Lung microvascular endothelial cell (primary cell): Measurements from ENCODE around the gene VIL1. TPM values are rescaled to one million over a fixed set of nuclear protein-coding genes. Genes with fewer than 3 reads are reported as not detected.
A peak's percentile ranks its signal among the peaks of the same experiment; 100 is the strongest.

ENCODE experiments used
- DNase-seq, 2 donors: peaks; one replicate each; pipeline versions ENCODE4 v3.0.0 to v3.0.0-alpha.2; 2010; ENCODE audit warnings: low read depth in 2 of 2
- total RNA-seq: library from RNA; depleted of rRNA; stranded (reverse); fragments of >200 nt; gene quantifications from 2 replicates; pipeline ENCODE4 v1.2.1, GENCODE V29; 2014

Gene VIL1
- not detected in 2 replicates for total RNA-seq

GRCh38 chr2:218418717-218419458 is at the start of gene VIL1:
Gene VIL1, plus strand, starts transcription at chr2:218419123. Its CDS starts 4,656 bp downstream, at chr2:218423779.
- no peak for DNase-seq

- no peak for DNase-seq
Observed at GRCh38 chr2:218369330-218369729, 49.6 kb upstream of the VIL1 start.

GRCh38 chr2:218370410-218371063 is 48.4 kb upstream of the VIL1 start:
- no peak for DNase-seq

GRCh38 chr2:218371983-218372350 is 47.0 kb upstream of the VIL1 start:
- DNase-seq = no peak

GRCh38 chr2:218374795-218375194 is 44.1 kb upstream of the VIL1 start:
- no peak for DNase-seq

- peak in 1 of 2 donors; percentile 79 for DNase-seq
Observed at GRCh38 chr2:218375212-218375611, 43.7 kb upstream of the VIL1 start.

- no peak for DNase-seq
Observed at GRCh38 chr2:218378053-218378452, 40.9 kb upstream of the VIL1 start.

- DNase-seq = no peak
Observed at GRCh38 chr2:218381916-218382366, 37.0 kb upstream of the VIL1 start, which contains the start of gene SLC11A1. Gene SLC11A1, plus strand, starts transcription at chr2:218382273. Its CDS starts 96 bp downstream, at chr2:218382369.

- DNase-seq = no peak
Observed at GRCh38 chr2:218382785-218383184, 36.1 kb upstream of the VIL1 start.

GRCh38 chr2:218383892-218384519 is 34.9 kb upstream of the VIL1 start:
- no peak for DNase-seq

- no peak for DNase-seq
Observed at GRCh38 chr2:218384975-218385374, 33.9 kb upstream of the VIL1 start.

- no peak for DNase-seq
Observed at GRCh38 chr2:218386505-218387368, 32.2 kb upstream of the VIL1 start.

GRCh38 chr2:218387369-218388194 is 31.3 kb upstream of the VIL1 start:
- peak; percentile 63 to 75 for DNase-seq

- no peak for DNase-seq
Observed at GRCh38 chr2:218389333-218390150, 29.4 kb upstream of the VIL1 start.

GRCh38 chr2:218391202-218391601 is 27.7 kb upstream of the VIL1 start:
- no peak for DNase-seq

- no peak for DNase-seq
Observed at GRCh38 chr2:218392459-218392858, 26.5 kb upstream of the VIL1 start.

- no peak for DNase-seq
Observed at GRCh38 chr2:218392891-218393462, 25.9 kb upstream of the VIL1 start.

GRCh38 chr2:218393750-218394290 is 25.1 kb upstream of the VIL1 start:
- DNase-seq = no peak
